C4-2B (cell line): Measurements from ENCODE around the gene IFI30.
"Not testable (repeated sequence)": the region's sequence is repeated elsewhere in the genome, so short reads cannot be mapped to it uniquely, and the experiment has no call there.

ENCODE experiments used
- H3K27ac ChIP-seq: fragments of 450-650 bp; 2 replicates; pipeline ENCODE4 v1.5.1; 2017
- CTCF ChIP-seq: fragments of 450-650 bp; conservative IDR thresholded peaks from 2 replicates; pipeline ENCODE4 v1.5.1; 2017; ENCODE audit warnings: mild to moderate bottlenecking
- ZFX ChIP-seq: fragments of 450-650 bp; IDR thresholded peaks from 2 replicates; pipeline ENCODE4 v1.6.1; 2017

The IFI30 gene

GRCh38 chr19:18153556-18154134 lies 20.0 kb upstream of the IFI30 start:
- peak overlapping the region; percentile 83 for H3K27ac ChIP-seq
- TF ChIP-seq CTCF, result no peak
- TF ChIP-seq ZFX, result peak; percentile 48; the same call in 1 of the 2 replicates

- no peak for TF ChIP-seq CTCF
- no peak for TF ChIP-seq ZFX
- H3K27ac ChIP-seq, result no peak overlapping the region; the same call in 1 of the 2 replicates
Measured at GRCh38 chr19:18155095-18156087, 18.2 kb upstream of the IFI30 start.

DNA sequence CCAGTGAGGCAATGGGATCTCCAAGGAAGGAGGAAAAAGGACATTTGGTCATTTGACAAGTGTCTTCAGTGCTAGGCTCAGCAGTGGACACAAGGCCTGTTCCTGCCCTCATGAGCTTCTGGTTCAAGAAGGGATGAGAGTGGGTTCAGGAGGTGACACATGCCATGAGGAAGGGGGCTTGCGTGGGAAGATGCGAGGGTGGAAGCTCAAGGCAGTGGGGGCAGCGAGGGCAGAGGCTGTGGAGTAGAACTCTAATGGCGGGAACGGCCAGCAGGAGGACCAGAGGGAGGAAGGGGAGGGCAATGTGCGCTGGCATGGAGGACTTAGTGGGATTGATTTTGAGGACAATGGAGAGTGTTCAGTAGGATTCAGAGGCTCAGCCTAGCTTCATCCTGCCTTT lies 17.3 kb upstream of the IFI30 start:
- peak overlapping the region; percentile 68 for H3K27ac ChIP-seq
- TF ChIP-seq CTCF, result no peak
- no peak for TF ChIP-seq ZFX

GRCh38 chr19:18156841-18157464 lies 16.7 kb upstream of the IFI30 start:
- H3K27ac ChIP-seq, result peak overlapping the region; percentile 68
- TF ChIP-seq ZFX, result peak; percentile 54
- no peak for TF ChIP-seq CTCF

GRCh38 chr19:18157465-18158063 lies 16.0 kb upstream of the IFI30 start:
- peak overlapping the region; percentile 68 for H3K27ac ChIP-seq
- TF ChIP-seq ZFX (no peak), CTCF (no peak)

DNA sequence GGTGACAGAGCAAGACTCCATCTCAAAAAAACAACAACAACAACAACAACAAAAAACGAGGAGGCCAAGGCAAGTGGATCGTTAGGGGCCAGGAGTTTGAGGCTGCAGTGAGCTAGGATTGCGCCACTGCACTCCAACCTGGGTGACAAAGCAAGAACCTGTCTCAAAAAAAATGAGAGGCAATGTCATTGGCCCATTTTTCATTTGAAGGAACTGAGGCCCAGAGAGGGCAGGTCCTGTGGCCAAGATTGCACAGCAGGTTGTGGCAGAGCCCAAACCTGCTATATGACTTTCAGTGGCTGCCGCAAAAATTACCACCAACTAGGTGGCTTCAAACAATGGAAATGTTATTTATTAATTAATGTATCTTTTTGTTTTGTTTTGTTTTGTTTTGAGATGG lies 15.1 kb upstream of the IFI30 start:
- TF ChIP-seq CTCF (no peak), ZFX (no peak)
- no peak overlapping the region for H3K27ac ChIP-seq

GRCh38 chr19:18159059-18159616 lies 14.5 kb upstream of the IFI30 start:
- not testable (repeated sequence) for H3K27ac ChIP-seq
